Endothelial cell of umbilical vein (primary cell): ENCODE results near the gene ENO2. TPM values are rescaled to one million over a fixed set of nuclear protein-coding genes. Genes with fewer than 3 reads are reported as not detected.
A peak's percentile ranks its signal among the peaks of the same experiment; 100 is the strongest.

Source experiments
- BruUV-seq: library from RNA; stranded (reverse); fragments of 400-500 nt; replicated peaks from 2 replicates; lab custom pipeline; 2021; lab: Mats Ljungman, UMichigan
- CTCF ChIA-PET: fragments of 300-600, 350-600 bp; sonication (Branson Sonifier 250); formaldehyde crosslinking; loops from one replicate; lab custom pipeline; 2021; ENCODE audit warnings: antibody characterized with exemption, inconsistent platforms; lab: Charles Lee
- POLR2A ChIA-PET: fragments of 300-600, 350-600 bp; sonication (Branson Sonifier 250); formaldehyde crosslinking; loops from one replicate; lab custom pipeline; 2021; ENCODE audit warnings: antibody characterized with exemption, inconsistent platforms; lab: Charles Lee
- DNase-seq: peaks from one replicate; pipeline ENCODE4 v3.0.0-alpha.2; 2011; ENCODE audit warnings: low read depth, low spot score
- FAIRE-seq: peaks from 2 replicates; lab custom pipeline; 2011; peaks lifted over from hg19 to GRCh38; lab: Jason Lieb, UNC
- H2AFZ ChIP-seq: 2 replicates; pipeline ENCODE4 v1.6.0; 2012; ENCODE audit warnings: low read depth, low read length, control low read depth, inconsistent platforms
- H3K27ac ChIP-seq: 2 replicates; pipeline ENCODE4 v1.5.1; 2011; ENCODE audit warnings: low read depth, mild to moderate bottlenecking, control low read depth, low read length, moderate library complexity; ENCODE audit not compliant: insufficient read depth
- H3K27me3 ChIP-seq, 2 experiments: 2 replicates each; pipeline versions ENCODE4 v1.6.0 to v1.6.1; 2011; ENCODE audit warnings: low read length in 2 of 2, mixed read lengths in 1 of 2; ENCODE audit not compliant: control insufficient read depth in 2 of 2, insufficient read depth in 2 of 2
- H3K36me3 ChIP-seq, 2 experiments: 2 replicates in 1 of 2; 3 replicates in 1 of 2; pipeline ENCODE4 v1.5.1; 2011; ENCODE audit warnings: low read length in 2 of 2, mild to moderate bottlenecking in 1 of 2, moderate library complexity in 1 of 2; ENCODE audit not compliant: control insufficient read depth in 2 of 2, insufficient read depth in 2 of 2; ENCODE audit errors: extremely low read depth in 1 of 2
- H3K4me1 ChIP-seq: 3 replicates; pipeline ENCODE4 v1.5.1; 2011; ENCODE audit warnings: mild to moderate bottlenecking, low read length; ENCODE audit not compliant: control insufficient read depth, insufficient read depth; ENCODE audit errors: extremely low read depth
- H3K4me2 ChIP-seq: 2 replicates; pipeline ENCODE4 v1.6.1; 2011; ENCODE audit warnings: low read length, control low read depth, mixed read lengths; ENCODE audit not compliant: insufficient read depth
- H3K4me3 ChIP-seq, 3 experiments: fragments of 200-600 bp in 1 of 3; sonication (generic), shearing (Covaris generic) in 1 of 3; replicated peaks in 1 of 3; 2 replicates each; pipeline ENCODE4 v1.5.1; 2011 to 2016; ENCODE audit warnings: control low read depth in 3 of 3, low read length in 3 of 3, mild to moderate bottlenecking in 2 of 3, inconsistent platforms in 1 of 3, low read depth in 1 of 3, moderate library complexity in 1 of 3; ENCODE audit not compliant: insufficient read depth in 1 of 3
- H3K79me2 ChIP-seq: 2 replicates; pipeline ENCODE4 v1.6.0; 2012; ENCODE audit warnings: low read length, inconsistent platforms; ENCODE audit not compliant: control insufficient read depth, insufficient read depth
- H3K9ac ChIP-seq: replicated peaks from 2 replicates; pipeline ENCODE3; 2011; ENCODE audit warnings: low read length, control low read depth; ENCODE audit not compliant: insufficient read depth; ENCODE audit errors: extremely low read depth
- H3K9me1 ChIP-seq: replicated peaks from 3 replicates; pipeline ENCODE4 v1.6.0; 2011; ENCODE audit warnings: mild to moderate bottlenecking, low read length; ENCODE audit not compliant: control insufficient read depth, insufficient read depth; ENCODE audit errors: extremely low read depth
- H3K9me3 ChIP-seq: replicated peaks from 2 replicates; pipeline ENCODE4 v1.5.1; 2012; ENCODE audit warnings: low read length, inconsistent platforms; ENCODE audit not compliant: control insufficient read depth, insufficient read depth
- H4K20me1 ChIP-seq: replicated peaks from 2 replicates; pipeline ENCODE3; 2011; ENCODE audit warnings: mild to moderate bottlenecking, low read length; ENCODE audit not compliant: control insufficient read depth, insufficient read depth; ENCODE audit errors: extremely low read depth
- CTCF ChIP-seq, 2 donors: IDR thresholded peaks; 1 replicate in 1 of 2; 2 replicates in 1 of 2; pipeline ENCODE4 v1.5.1; 2011; ENCODE audit warnings: low read length in 2 of 2, mild to moderate bottlenecking in 2 of 2, moderate library complexity in 2 of 2, control low read depth in 1 of 2, inconsistent platforms in 1 of 2, low read depth in 1 of 2; ENCODE audit not compliant: insufficient read depth in 1 of 2; ENCODE audit errors: extremely low read depth in 1 of 2
- EZH2 ChIP-seq: IDR thresholded peaks from 2 replicates; pipeline ENCODE4 v1.6.1; 2012; ENCODE audit warnings: borderline replicate concordance, low read depth, mild to moderate bottlenecking, moderate library complexity, low read length, inconsistent platforms; ENCODE audit not compliant: severe bottlenecking
- FOS ChIP-seq: IDR thresholded peaks from 2 replicates; pipeline ENCODE4 v1.6.1; 2011; ENCODE audit warnings: mild to moderate bottlenecking, low read length, moderate library complexity, borderline replicate concordance; ENCODE audit not compliant: insufficient read depth
- JUN ChIP-seq: IDR thresholded peaks from 2 replicates; pipeline ENCODE4 v1.6.1; 2011; ENCODE audit warnings: borderline replicate concordance, low read depth; ENCODE audit not compliant: insufficient read length, insufficient read depth
- MYC ChIP-seq: IDR thresholded peaks from one replicate; pipeline ENCODE4 v1.6.1; 2011; ENCODE audit warnings: mild to moderate bottlenecking, low read depth, low read length
- POLR2A ChIP-seq: IDR thresholded peaks from 2 replicates; pipeline ENCODE4 v1.6.1; 2012; ENCODE audit warnings: low read depth, mild to moderate bottlenecking, control low read depth, low read length
- POLR2AphosphoS5 ChIP-seq: IDR thresholded peaks from 2 replicates; pipeline ENCODE4 v1.6.1; 2012; ENCODE audit warnings: low read depth, mild to moderate bottlenecking, control low read depth, low read length, moderate library complexity; ENCODE audit not compliant: insufficient read depth
- dilution Hi-C: fragments of 300-500 bp; cut with MboI; formaldehyde crosslinking; loops from one replicate; pipeline ENCODE4 v1.15.0; 2019; ENCODE audit warnings: low sequenced_read_pairs; ENCODE audit not compliant: extremely low pct_ligation_motif_present
- intact Hi-C: fragments of 100-400 bp; cut with micrococcal nuclease; formaldehyde crosslinking; loops from one replicate; pipeline ENCODE4 v1.10.0; 2022
- polyA plus RNA-seq, 4 experiments: library from polyadenylated mRNA; depleted of rRNA in 3 of 4; stranded (reverse) in 3 of 4; unstranded in 1 of 4; fragments of >200 nt; gene quantifications; 2 replicates each; pipeline versions ENCODE4 v1.2.1 to v1.2.3, GENCODE V29; 2011 to 2012; ENCODE audit warnings: missing spikeins in 1 of 4
- total RNA-seq: library from RNA; stranded (reverse); gene quantifications from 2 replicates; pipeline ENCODE4 v1.2.3, GENCODE V29; 2021

The ENO2 gene
- total and polyA plus RNA-seq, 2 donors (not counting 3 experiments of a cell fraction or from before 2014, with no cell fraction given): 11.4 to 18.6 TPM

- Histone ChIP-seq H3K36me3 (peaks cover 0 to 2% of the 10 kb centered on the region in 2 experiments), H3K79me2 (peaks cover 63% of the 10 kb centered on the region), H3K9me1 (no peaks in the 10 kb centered on the region), H4K20me1 (peaks cover 8% of the 10 kb centered on the region), H3K27me3 (no peaks in the 10 kb centered on the region), H3K4me3 (peak overlapping the region; percentile 88 to 92 (median 90)), H3K27ac (peak overlapping the region; percentile 52), H3K4me2 (peak overlapping the region; percentile 87), H3K9ac (peak overlapping the region; percentile 75), H3K9me3 (no peaks in the 10 kb centered on the region), H3K4me1 (peaks cover 60% of the 10 kb centered on the region), H2AFZ (no peak overlapping the region)
- peak; percentile 58 for FAIRE-seq
- ChIA-PET CTCF (interaction anchor here (1.1 to 2.0 kb wide), 4 partner anchors 9 to 56 kb away, joined by 3 to 11 read pairs (median 4); partner anchors contain the start of genes C12orf57, RNU7-1 and SPSB2), POLR2A (interaction anchor here (1.2 kb wide), 1 partner anchor 9 kb away, joined by 4 read pairs; no protein-coding TSS in a partner anchor)
- dilution Hi-C loops: no loop called here
- DNase-seq: no peak
- TF ChIP-seq POLR2AphosphoS5 (no peak), FOS (no peak), CTCF (IDR thresholded peaks at IDR 0.05; ENCODE audit: extremely low read depth in 1 of 2, insufficient read depth in 1 of 2, low read depth in 1 of 2, low read length in 2 of 2) (no peak), JUN (no peak), EZH2 (no peak), POLR2A (no peak), MYC (no peak)
- intact Hi-C loops: no loop called here
- no TSS peak for BruUV-seq
Observed at GRCh38 chr12:6928703-6929407, 14.5 kb downstream of the ENO2 start.
